Neural cell (in vitro differentiated cells): ENCODE results near the gene BGN.

Experiments used
- CTCF ChIP-seq: fragments of 450-650 bp; IDR thresholded peaks from 2 replicates; pipeline ENCODE4 v1.5.1; 2014; ENCODE audit warnings: antibody characterized with exemption, mild to moderate bottlenecking, moderate library complexity; ENCODE audit not compliant: poor library complexity, severe bottlenecking
- EZH2 ChIP-seq: fragments of 200-600, 300-800 bp; shearing (Covaris generic), sonication (generic); IDR thresholded peaks from 2 replicates; pipeline ENCODE4 v1.6.1; 2014; ENCODE audit warnings: antibody characterized with exemption, low read length, borderline replicate concordance, mild to moderate bottlenecking; ENCODE audit not compliant: insufficient read depth, poor library complexity, severe bottlenecking
- POLR2AphosphoS5 ChIP-seq: IDR thresholded peaks from 2 replicates; pipeline ENCODE4 v1.6.1; 2012
- RAD21 ChIP-seq: fragments of 450-650 bp; conservative IDR thresholded peaks from 2 replicates; pipeline ENCODE4 v1.6.1; 2014; ENCODE audit warnings: antibody characterized with exemption, mild to moderate bottlenecking, moderate library complexity

- TF ChIP-seq CTCF (no peak), EZH2 (no peak), POLR2AphosphoS5 (no peak), RAD21 (no peak)
These were observed 32.4 kb downstream of the BGN start for GRCh38 chrX:153527208-153527607.
